WTC11 (cell line): ENCODE results near the gene ELF3.

Experiments used
- SMAD3 ChIP-seq: sonication (generic); formaldehyde crosslinking; IDR thresholded peaks from 2 replicates; pipeline ENCODE4 v1.8.0; 2022; ENCODE audit warnings: missing genetic modification reagents, mild to moderate bottlenecking, borderline replicate concordance
- ZNF416 ChIP-seq: fragments of 250-450 bp; sonication (Bioruptor Pico); IDR thresholded peaks from 2 replicates; pipeline ENCODE4 v1.9.0; 2021; ENCODE audit warnings: mild to moderate bottlenecking, inconsistent platforms
- TF ChIP-seq, protein P1 (sequence below): sonication (generic); formaldehyde crosslinking; IDR thresholded peaks from 2 replicates; pipeline ENCODE4 v1.8.0; 2022; ENCODE audit warnings: mild to moderate bottlenecking, missing genetic modification reagents
- TF ChIP-seq, protein P2 (sequence below): fragments of 200-600 bp; IDR thresholded peaks from 2 replicates; pipeline ENCODE4 v1.8.0; 2022; ENCODE audit warnings: antibody characterized with exemption

DNA sequence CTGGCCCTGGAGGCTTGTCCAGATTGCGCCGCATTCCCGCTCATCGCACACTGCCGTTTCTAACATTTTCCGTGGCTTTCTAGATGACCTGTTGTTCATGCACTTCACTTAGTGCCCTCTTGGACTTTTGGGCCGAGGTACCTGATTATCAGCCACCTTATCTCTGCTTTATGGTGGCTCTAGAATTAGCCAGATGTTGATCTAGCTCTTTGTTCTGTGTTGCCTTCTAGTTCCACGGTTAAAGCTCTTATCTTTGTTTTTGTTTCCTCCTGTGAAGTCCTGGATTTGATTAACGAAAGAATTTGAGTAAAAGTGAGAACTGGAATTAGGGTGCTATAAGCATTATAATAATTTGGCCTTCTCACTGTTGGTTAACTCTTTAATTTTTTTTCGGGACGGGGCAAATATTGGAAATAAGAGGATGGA lies 27.0 kb upstream of the ELF3 start:
- no peak for TF ChIP-seq SMAD3 (CRISPR knock-in tag)
- TF ChIP-seq, protein P1, sequence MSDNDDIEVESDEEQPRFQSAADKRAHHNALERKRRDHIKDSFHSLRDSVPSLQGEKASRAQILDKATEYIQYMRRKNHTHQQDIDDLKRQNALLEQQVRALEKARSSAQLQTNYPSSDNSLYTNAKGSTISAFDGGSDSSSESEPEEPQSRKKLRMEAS, result no peak
- TF ChIP-seq ZNF416 (CRISPR knock-in tag), result no peak
- TF ChIP-seq, protein P2, sequence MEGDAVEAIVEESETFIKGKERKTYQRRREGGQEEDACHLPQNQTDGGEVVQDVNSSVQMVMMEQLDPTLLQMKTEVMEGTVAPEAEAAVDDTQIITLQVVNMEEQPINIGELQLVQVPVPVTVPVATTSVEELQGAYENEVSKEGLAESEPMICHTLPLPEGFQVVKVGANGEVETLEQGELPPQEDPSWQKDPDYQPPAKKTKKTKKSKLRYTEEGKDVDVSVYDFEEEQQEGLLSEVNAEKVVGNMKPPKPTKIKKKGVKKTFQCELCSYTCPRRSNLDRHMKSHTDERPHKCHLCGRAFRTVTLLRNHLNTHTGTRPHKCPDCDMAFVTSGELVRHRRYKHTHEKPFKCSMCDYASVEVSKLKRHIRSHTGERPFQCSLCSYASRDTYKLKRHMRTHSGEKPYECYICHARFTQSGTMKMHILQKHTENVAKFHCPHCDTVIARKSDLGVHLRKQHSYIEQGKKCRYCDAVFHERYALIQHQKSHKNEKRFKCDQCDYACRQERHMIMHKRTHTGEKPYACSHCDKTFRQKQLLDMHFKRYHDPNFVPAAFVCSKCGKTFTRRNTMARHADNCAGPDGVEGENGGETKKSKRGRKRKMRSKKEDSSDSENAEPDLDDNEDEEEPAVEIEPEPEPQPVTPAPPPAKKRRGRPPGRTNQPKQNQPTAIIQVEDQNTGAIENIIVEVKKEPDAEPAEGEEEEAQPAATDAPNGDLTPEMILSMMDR, result no peak
